NT2/D1 (cell line): ENCODE measurements around the gene PFAS.

Experiments used
- SUZ12 ChIP-seq: IDR thresholded peaks from 2 replicates; pipeline ENCODE4 v1.6.1; 2011; ENCODE audit not compliant: insufficient read length, insufficient read depth; ENCODE audit errors: extremely low read depth
- YY1 ChIP-seq: IDR thresholded peaks from 2 replicates; pipeline ENCODE4 v1.6.1; 2011; ENCODE audit not compliant: insufficient read length, insufficient read depth

GRCh38 chr17:8264320-8264719, 15.2 kb downstream of the PFAS start:
- TF ChIP-seq YY1 (no peak), SUZ12 (no peak)
